GM12874 (cell line): ENCODE measurements around the gene TRA2B.

Source experiments
- CTCF ChIP-seq: IDR thresholded peaks from 2 replicates; pipeline ENCODE4 v1.5.1; 2011; ENCODE audit warnings: low read depth, mild to moderate bottlenecking, control low read depth, low read length, moderate library complexity; ENCODE audit not compliant: insufficient read depth

Gene TRA2B

GRCh38 chr3:185925353-185925752, 12.5 kb downstream of the TRA2B start:
- TF ChIP-seq CTCF: no peak

- no peak for TF ChIP-seq CTCF
Observed at GRCh38 chr3:185924375-185924774, 13.4 kb downstream of the TRA2B start.

GRCh38 chr3:185920184-185920583, 17.6 kb downstream of the TRA2B start:
- no peak for TF ChIP-seq CTCF

GRCh38 chr3:185916042-185916833, 21.6 kb downstream of the TRA2B start:
- no peak for TF ChIP-seq CTCF

GRCh38 chr3:185915642-185916041, 22.2 kb downstream of the TRA2B start:
- TF ChIP-seq CTCF: no peak

GRCh38 chr3:185914911-185915629, 22.7 kb downstream of the TRA2B start:
- no peak for TF ChIP-seq CTCF

- TF ChIP-seq CTCF: no peak
Observed at GRCh38 chr3:185912929-185913901, 24.6 kb downstream of the TRA2B start.
